ENCODE data around the gene DMTF1. TPM values are rescaled to one million over a fixed set of nuclear protein-coding genes. Genes with fewer than 3 reads are reported as not detected.
A peak's percentile ranks its signal among the peaks of the same experiment; 100 is the strongest.

Gene DMTF1
- total RNA-seq, 1 donor from 2014 or later, result 106 TPM

DNA sequence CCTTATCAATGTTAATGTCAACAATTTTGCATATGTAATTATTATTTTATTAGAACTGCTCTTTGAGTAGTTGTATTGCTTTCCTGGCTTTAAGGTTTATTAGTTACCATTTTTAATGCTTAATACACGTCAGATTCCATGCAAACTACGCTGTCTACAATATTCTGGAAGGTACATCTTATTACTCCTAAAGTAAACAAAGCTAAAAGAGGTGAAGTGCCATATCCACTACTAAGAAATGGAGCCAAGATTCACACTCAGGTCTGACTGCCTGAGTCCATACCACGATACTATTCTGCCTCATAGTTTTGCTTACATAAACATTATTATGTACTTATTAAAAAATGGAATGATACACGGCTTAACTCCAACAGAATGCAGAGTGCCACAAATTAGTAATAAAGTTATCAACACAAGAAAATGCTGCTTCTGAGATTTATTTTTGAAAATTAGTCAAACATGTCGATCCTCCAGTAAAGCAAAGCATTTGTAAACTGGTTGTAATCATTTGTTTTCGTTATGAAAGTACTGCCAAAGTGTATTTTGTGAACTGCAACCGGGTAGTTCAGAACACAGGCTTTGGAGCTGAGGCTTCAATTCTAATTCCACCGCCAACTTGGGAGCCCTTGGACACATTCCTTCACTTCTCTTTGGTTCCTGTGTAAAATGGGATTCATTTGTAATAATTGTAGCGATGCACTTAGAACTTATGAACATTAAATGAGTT lies 1.1 kb upstream of the DMTF1 start:
- Mint-ChIP-seq H3K4me1 (ENCODE audit: unreplicated experiment) (peaks cover 27% of the 10 kb centered on the region), H3K4me3 (ENCODE audit: unreplicated experiment) (peak overlapping the region; percentile 99), H3K36me3 (ENCODE audit: low read depth, unreplicated experiment) (peaks cover 5% of the 10 kb centered on the region), H3K9me3 (ENCODE audit: unreplicated experiment) (no peaks in the 10 kb centered on the region), H3K27ac (ENCODE audit: unreplicated experiment) (no peak overlapping the region), H3K27me3 (ENCODE audit: unreplicated experiment) (peaks cover 11% of the 10 kb centered on the region)
- DNase-seq (ENCODE audit: low spot score), result no peak
- TF ChIP-seq, protein P1, sequence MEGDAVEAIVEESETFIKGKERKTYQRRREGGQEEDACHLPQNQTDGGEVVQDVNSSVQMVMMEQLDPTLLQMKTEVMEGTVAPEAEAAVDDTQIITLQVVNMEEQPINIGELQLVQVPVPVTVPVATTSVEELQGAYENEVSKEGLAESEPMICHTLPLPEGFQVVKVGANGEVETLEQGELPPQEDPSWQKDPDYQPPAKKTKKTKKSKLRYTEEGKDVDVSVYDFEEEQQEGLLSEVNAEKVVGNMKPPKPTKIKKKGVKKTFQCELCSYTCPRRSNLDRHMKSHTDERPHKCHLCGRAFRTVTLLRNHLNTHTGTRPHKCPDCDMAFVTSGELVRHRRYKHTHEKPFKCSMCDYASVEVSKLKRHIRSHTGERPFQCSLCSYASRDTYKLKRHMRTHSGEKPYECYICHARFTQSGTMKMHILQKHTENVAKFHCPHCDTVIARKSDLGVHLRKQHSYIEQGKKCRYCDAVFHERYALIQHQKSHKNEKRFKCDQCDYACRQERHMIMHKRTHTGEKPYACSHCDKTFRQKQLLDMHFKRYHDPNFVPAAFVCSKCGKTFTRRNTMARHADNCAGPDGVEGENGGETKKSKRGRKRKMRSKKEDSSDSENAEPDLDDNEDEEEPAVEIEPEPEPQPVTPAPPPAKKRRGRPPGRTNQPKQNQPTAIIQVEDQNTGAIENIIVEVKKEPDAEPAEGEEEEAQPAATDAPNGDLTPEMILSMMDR (IDR thresholded peaks at IDR 0.05; ENCODE audit: unreplicated experiment), result no peak

DNA sequence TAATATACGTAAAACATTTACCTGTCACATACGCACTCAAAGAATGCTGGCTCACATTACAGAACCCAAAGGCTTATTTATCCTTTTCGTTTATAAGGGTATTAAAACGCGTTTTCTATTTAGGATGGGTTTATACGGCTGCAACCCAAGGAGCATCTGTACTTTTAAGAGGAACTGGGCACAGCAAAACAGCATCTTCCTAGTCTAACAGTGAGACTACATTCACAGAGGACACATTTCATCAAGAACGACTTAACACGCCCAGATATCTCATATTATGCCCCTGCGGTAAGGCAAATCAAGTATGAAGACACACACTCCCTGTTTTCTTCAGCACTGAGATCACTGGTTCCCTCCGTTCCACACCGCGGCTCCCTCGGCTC lies 533 bp upstream of the DMTF1 start:
- H3K27me3 Mint-ChIP-seq (ENCODE audit: unreplicated experiment), result peaks cover 11% of the 10 kb centered on the region
- H3K4me1 Mint-ChIP-seq (ENCODE audit: unreplicated experiment), result peaks cover 31% of the 10 kb centered on the region
- TF ChIP-seq, protein P1 (IDR thresholded peaks at IDR 0.05; ENCODE audit: unreplicated experiment), result no peak
- H3K4me3 Mint-ChIP-seq (ENCODE audit: unreplicated experiment), result peak overlapping the region; percentile 99
- H3K27ac Mint-ChIP-seq (ENCODE audit: unreplicated experiment), result peak overlapping the region; percentile 100
- peaks cover 5% of the 10 kb centered on the region for H3K36me3 Mint-ChIP-seq (ENCODE audit: low read depth, unreplicated experiment)
- no peaks in the 10 kb centered on the region for H3K9me3 Mint-ChIP-seq (ENCODE audit: unreplicated experiment)
- no peak for DNase-seq (ENCODE audit: low spot score)

DNA sequence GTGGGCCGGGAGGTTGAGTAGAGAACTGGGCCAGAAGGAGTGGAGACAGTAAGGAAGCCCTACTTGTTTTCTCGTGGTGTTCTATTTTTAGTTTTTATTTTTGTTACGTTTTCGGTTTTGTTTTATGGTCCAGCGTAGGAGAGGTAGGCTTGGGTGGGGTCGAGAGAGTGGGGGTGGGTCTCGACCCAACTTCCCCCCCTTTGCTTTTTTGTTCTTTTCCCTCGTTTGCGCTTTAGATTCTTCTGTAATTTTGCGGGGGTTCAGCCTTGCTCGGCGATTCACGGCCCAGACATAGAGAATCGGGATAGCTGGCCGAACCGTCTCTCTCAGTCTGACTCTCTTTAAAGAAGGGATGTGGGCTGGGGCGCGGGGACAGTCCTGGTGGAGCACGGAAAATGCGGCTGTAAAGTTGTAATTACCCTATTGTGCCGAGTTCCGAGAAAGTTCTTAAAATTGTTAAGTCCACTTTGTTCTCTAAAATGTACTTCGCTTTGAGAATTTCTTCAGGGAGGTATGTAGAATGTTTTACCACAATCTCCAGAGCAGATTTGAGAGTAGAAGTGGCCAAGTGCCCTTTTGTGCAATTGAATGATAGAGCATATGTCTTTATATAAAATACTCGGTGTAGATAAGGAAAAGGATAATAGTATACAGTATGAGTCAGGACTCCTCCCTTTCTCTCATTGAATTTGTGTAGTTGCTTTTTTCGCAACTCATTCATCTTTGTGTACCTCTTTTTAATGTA lies 816 bp downstream of the DMTF1 start:
- Mint-ChIP-seq H3K27me3 (ENCODE audit: unreplicated experiment) (peaks cover 11% of the 10 kb centered on the region), H3K9me3 (ENCODE audit: unreplicated experiment) (no peaks in the 10 kb centered on the region)
- DNase-seq (ENCODE audit: low spot score), result peak; percentile 27

DNA sequence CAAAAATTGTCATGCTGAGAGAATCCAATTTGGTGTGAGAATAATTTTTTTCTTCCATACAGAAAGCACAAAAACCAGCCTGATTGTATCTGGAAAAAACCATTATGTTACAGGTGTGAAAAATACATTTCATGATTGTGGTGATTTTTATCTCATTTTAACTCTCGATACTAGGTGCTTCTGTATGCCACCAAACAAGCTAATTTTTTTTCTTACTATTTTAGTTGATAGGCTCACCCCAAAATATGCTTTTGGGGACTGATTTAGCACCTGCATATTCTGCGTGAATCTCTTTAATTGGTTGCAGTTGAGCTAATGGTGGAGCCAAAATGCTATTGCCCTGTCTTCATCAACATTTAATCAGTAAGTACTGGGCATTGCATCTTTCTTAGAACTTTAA lies 1.9 kb downstream of the DMTF1 start:
- no peak for DNase-seq (ENCODE audit: low spot score)
- Mint-ChIP-seq H3K36me3 (ENCODE audit: low read depth, unreplicated experiment) (peaks cover 5% of the 10 kb centered on the region), H3K27me3 (ENCODE audit: unreplicated experiment) (peaks cover 11% of the 10 kb centered on the region), H3K9me3 (ENCODE audit: unreplicated experiment) (no peaks in the 10 kb centered on the region), H3K27ac (ENCODE audit: unreplicated experiment) (peak overlapping the region; percentile 53), H3K4me1 (ENCODE audit: unreplicated experiment) (peaks cover 38% of the 10 kb centered on the region), H3K4me3 (ENCODE audit: unreplicated experiment) (peak overlapping the region; percentile 99)
- TF ChIP-seq, protein P1 (IDR thresholded peaks at IDR 0.05; ENCODE audit: unreplicated experiment), result no peak

More for the DNA sequence above, 816 bp downstream of the DMTF1 start:
- Mint-ChIP-seq H3K4me1 (ENCODE audit: unreplicated experiment) (peaks cover 38% of the 10 kb centered on the region), H3K36me3 (ENCODE audit: low read depth, unreplicated experiment) (peaks cover 5% of the 10 kb centered on the region), H3K4me3 (ENCODE audit: unreplicated experiment) (peak overlapping the region; percentile 99), H3K27ac (ENCODE audit: unreplicated experiment) (peak overlapping the region; percentile 99)
- TF ChIP-seq, protein P1 (IDR thresholded peaks at IDR 0.05; ENCODE audit: unreplicated experiment), result no peak

DNA sequence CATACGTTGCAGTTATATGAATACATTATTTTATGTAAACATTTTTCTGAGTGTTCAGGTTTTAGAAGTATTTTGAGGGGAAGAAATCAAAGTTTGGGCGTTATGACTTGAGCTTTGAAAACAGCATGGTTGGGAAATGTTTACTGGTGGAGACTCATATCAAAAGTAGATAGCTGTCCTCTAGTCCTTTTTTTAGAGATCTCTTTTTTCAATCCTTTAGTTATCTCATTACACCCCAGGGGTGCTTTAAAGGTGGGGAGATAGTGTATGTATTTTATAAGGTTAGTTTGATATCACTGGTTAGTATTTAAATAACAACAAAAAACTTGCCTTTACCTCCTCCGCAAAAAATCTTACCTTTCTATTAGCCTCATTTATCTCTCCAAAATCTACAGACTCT lies 2.3 kb downstream of the DMTF1 start:
- TF ChIP-seq, protein P1 (IDR thresholded peaks at IDR 0.05; ENCODE audit: unreplicated experiment), result no peak
- Mint-ChIP-seq H3K4me3 (ENCODE audit: unreplicated experiment) (peak overlapping the region; percentile 99), H3K27ac (ENCODE audit: unreplicated experiment) (peak overlapping the region; percentile 53), H3K27me3 (ENCODE audit: unreplicated experiment) (peaks cover 11% of the 10 kb centered on the region), H3K4me1 (ENCODE audit: unreplicated experiment) (peaks cover 38% of the 10 kb centered on the region), H3K9me3 (ENCODE audit: unreplicated experiment) (no peaks in the 10 kb centered on the region), H3K36me3 (ENCODE audit: low read depth, unreplicated experiment) (peaks cover 5% of the 10 kb centered on the region)
- DNase-seq (ENCODE audit: low spot score), result no peak

All from endothelial cell (in vitro differentiated cells).